Common myeloid progenitor, CD34-positive (primary cell): ENCODE data around the gene UBR2.

Source experiments
- CTCF ChIA-PET: fragments of 350-600 bp; sonication (Branson Sonifier 250); formaldehyde crosslinking; loops from one replicate; lab custom pipeline; 2021; ENCODE audit warnings: antibody characterized with exemption; lab: Charles Lee
- POLR2A ChIA-PET: fragments of 350-600 bp; sonication (Branson Sonifier 250); formaldehyde crosslinking; loops from one replicate; lab custom pipeline; 2021; ENCODE audit warnings: antibody characterized with exemption; lab: Charles Lee
- DNase-seq, 3 donors: peaks; one replicate each; pipeline versions ENCODE4 v3.0.0 to v3.0.0-alpha.2; 2013
- H3K27ac ChIP-seq, 2 experiments: 1 replicate in 1 of 2; 2 replicates in 1 of 2; pipeline ENCODE4 v1.7.0; 2013; ENCODE audit warnings: inconsistent platforms in 2 of 2, low read length in 2 of 2, mild to moderate bottlenecking in 2 of 2, low read depth in 1 of 2, moderate library complexity in 1 of 2; ENCODE audit not compliant: severe bottlenecking in 2 of 2, insufficient read depth in 1 of 2, poor library complexity in 1 of 2
- H3K27me3 ChIP-seq, 5 experiments: replicated peaks in 2 of 5; 1 replicate in 3 of 5; 2 replicates in 2 of 5; pipeline versions ENCODE4 v1.6.1 to v1.7.0; 2013; ENCODE audit warnings: low read length in 4 of 5, mild to moderate bottlenecking in 2 of 5, moderate library complexity in 2 of 5, inconsistent platforms in 1 of 5; ENCODE audit not compliant: insufficient read depth in 5 of 5, control insufficient read depth in 4 of 5
- H3K36me3 ChIP-seq, 4 experiments: 1 replicate in 2 of 4; 2 replicates in 2 of 4; pipeline versions ENCODE4 v1.6.1 to v1.7.0; 2013; ENCODE audit warnings: low read length in 3 of 4, control low read depth in 1 of 4, mild to moderate bottlenecking in 1 of 4; ENCODE audit not compliant: control insufficient read depth in 4 of 4, insufficient read depth in 4 of 4
- H3K4me1 ChIP-seq, 4 experiments: 1 replicate in 3 of 4; 2 replicates in 1 of 4; pipeline versions ENCODE4 v1.6.1 to v1.7.1; 2013; ENCODE audit warnings: low read length in 3 of 4, mild to moderate bottlenecking in 3 of 4, control low read depth in 1 of 4, inconsistent platforms in 1 of 4, moderate library complexity in 1 of 4; ENCODE audit not compliant: control insufficient read depth in 4 of 4, insufficient read depth in 4 of 4; ENCODE audit errors: control extremely low read depth in 1 of 4
- H3K4me3 ChIP-seq, 7 experiments: 1 replicate in 4 of 7; 2 replicates in 3 of 7; pipeline versions ENCODE4 v1.5.1 to v1.7.0; 2013; ENCODE audit warnings: mild to moderate bottlenecking in 7 of 7, low read length in 6 of 7, moderate library complexity in 6 of 7, inconsistent platforms in 2 of 7, low read depth in 2 of 7, control low read depth in 1 of 7; ENCODE audit not compliant: insufficient read depth in 4 of 7, control insufficient read depth in 1 of 7; ENCODE audit errors: extremely low read depth in 1 of 7
- H3K9me3 ChIP-seq, 5 experiments: 1 replicate in 4 of 5; 2 replicates in 1 of 5; pipeline versions ENCODE4 v1.6.1 to v1.7.1; 2013; ENCODE audit warnings: low read length in 4 of 5, mild to moderate bottlenecking in 2 of 5, inconsistent platforms in 1 of 5, low read depth in 1 of 5, moderate library complexity in 1 of 5; ENCODE audit not compliant: control insufficient read depth in 4 of 5, insufficient read depth in 2 of 5; ENCODE audit errors: control extremely low read depth in 1 of 5
- WGBS: methylation state at CpG from one replicate; pipeline ENCODE4 v1.1.5; 2013; ENCODE audit not compliant: insufficient coverage; 5-methylcytosine and 5-hydroxymethylcytosine counted together

Gene UBR2

DNA sequence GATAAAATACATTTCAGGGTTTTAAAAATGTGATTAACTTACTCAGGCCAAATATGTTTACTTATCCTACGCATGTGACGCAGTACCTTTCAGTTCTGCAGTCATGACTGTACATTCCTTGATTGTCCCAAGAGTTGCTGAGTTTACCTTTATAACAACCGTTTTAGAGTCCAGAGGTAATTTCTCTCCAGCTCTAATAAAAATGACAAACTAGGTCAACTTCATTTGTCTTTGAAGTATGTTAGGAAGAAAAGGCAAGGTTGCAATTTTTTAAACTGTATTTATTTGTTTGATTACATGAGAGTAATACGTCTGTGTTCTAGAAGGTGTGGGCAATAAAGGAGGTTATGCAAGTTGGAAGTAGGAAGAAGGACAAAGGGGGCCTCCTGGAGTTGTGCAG, 38.6 kb upstream of the UBR2 start:
- H3K27ac ChIP-seq, result no peak overlapping the region
- DNase-seq, result no peak
- no peaks in the 10 kb centered on the region for H3K27me3 ChIP-seq
- ChIA-PET CTCF (no interaction called here), POLR2A (no interaction called here)
- no peak overlapping the region for H3K4me3 ChIP-seq
- 96% methylated on average over 3 of the region's 4 CpGs for WGBS
- no peaks in the 10 kb centered on the region for H3K9me3 ChIP-seq
- H3K36me3 ChIP-seq, result no peaks in the 10 kb centered on the region
- peaks cover 7 to 13% (median 11%) of the 10 kb centered on the region in 4 experiments for H3K4me1 ChIP-seq

- H3K27me3 ChIP-seq, result no peaks in the 10 kb centered on the region
- no CpG with 5 or more reads among the region's 3 CpGs for WGBS
- POLR2A ChIA-PET, result interaction anchor here (0.6 kb wide), 1 partner anchor 220 kb away, joined by 3 read pairs; no protein-coding TSS in a partner anchor
- H3K9me3 ChIP-seq, result no peaks in the 10 kb centered on the region
- no peaks in the 10 kb centered on the region for H3K36me3 ChIP-seq
- H3K4me3 ChIP-seq, result no peak overlapping the region
- DNase-seq, result no peak
- CTCF ChIA-PET, result no interaction called here
- H3K4me1 ChIP-seq, result no peaks in the 10 kb centered on the region
- no peak overlapping the region for H3K27ac ChIP-seq
Measured at GRCh38 chr6:42526616-42527015, 37.2 kb upstream of the UBR2 start.

DNA sequence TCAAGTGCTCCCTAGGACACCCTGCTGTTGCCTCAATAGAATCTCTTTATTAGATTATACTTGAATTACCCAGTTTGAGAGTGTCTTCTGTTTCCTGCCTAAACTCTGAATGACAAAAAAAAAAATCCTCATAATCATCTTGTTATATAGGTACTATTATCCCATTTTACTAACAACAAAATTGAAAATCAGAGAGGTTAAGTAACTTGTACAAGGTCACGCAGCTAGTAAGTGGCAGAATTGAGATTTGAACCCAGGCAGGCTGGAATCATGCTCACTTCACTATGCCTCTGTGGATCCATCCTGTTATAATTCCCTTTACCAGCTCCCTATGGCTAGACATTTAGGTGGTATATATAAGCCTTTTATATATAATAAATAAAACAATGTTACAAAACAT, 36.6 kb upstream of the UBR2 start:
- no peaks in the 10 kb centered on the region for H3K27me3 ChIP-seq
- no CpG with 5 or more reads among the region's 1 CpG for WGBS
- CTCF ChIA-PET, result no interaction called here
- POLR2A ChIA-PET, result interaction anchor here (0.6 kb wide), 1 partner anchor 86 kb away, joined by 4 read pairs; no protein-coding TSS in a partner anchor
- no peaks in the 10 kb centered on the region for H3K4me1 ChIP-seq
- no peaks in the 10 kb centered on the region for H3K36me3 ChIP-seq
- H3K27ac ChIP-seq, result no peak overlapping the region
- no peaks in the 10 kb centered on the region for H3K9me3 ChIP-seq
- no peak overlapping the region for H3K4me3 ChIP-seq
- DNase-seq, result no peak

DNA sequence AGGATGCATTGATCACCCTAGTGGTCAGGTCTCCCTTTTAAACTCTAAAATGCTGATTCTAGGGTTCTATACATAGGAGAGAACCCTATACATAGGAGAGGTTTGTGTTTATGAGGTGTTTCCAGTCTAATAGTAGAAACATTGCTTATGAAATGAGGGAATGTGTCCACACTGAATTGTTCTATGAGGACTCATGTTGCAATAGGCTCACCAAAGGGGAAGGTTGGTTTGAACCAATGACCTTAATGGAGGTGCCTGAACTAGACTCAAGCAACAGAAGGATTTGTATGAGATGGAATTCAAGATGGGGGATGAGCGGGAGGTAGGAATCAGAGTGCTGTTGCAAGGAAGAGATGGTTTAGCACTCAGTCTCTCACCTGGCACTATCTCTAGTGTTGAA, 33.5 kb upstream of the UBR2 start:
- Histone ChIP-seq H3K4me1 (no peaks in the 10 kb centered on the region), H3K4me3 (no peak overlapping the region), H3K27ac (no peak overlapping the region), H3K9me3 (no peaks in the 10 kb centered on the region), H3K27me3 (no peaks in the 10 kb centered on the region), H3K36me3 (no peaks in the 10 kb centered on the region)
- ChIA-PET POLR2A (interaction anchor here (0.7 kb wide), 1 partner anchor 1508 kb away, joined by 3 read pairs; no protein-coding TSS in a partner anchor), CTCF (interaction anchor here (0.7 to 3.4 kb wide), 2 partner anchors 21 to 221 kb away, joined by 3 to 18 read pairs; no protein-coding TSS in a partner anchor)
- no peak for DNase-seq
- 89% methylated on average over 1 of the region's 1 CpG for WGBS

DNA sequence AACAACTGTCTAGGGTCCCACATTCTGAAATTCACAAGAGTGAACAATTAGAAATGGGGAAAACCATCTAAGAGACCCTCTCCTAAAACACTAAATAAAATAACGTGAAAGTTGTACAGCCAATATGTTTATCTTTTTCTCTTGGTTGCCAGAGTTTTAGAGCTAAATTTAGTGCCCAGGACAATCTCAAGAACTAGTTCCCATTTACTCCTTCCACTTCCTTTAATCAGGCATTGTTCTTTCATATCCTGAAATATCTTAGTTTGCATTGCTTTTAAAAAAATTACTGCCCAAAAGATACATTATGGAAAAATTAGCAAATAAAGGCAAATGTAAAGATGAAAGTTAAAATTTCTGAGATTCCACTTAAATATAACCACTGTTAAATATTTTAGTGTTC, 33.1 kb upstream of the UBR2 start:
- WGBS, result 63% methylated on average over 1 of the region's 1 CpG
- Histone ChIP-seq H3K36me3 (no peaks in the 10 kb centered on the region), H3K9me3 (no peaks in the 10 kb centered on the region), H3K27ac (no peak overlapping the region), H3K4me1 (no peaks in the 10 kb centered on the region), H3K27me3 (no peaks in the 10 kb centered on the region), H3K4me3 (no peak overlapping the region)
- POLR2A ChIA-PET, result interaction anchor here (0.7 kb wide), 1 partner anchor 1508 kb away, joined by 3 read pairs; no protein-coding TSS in a partner anchor
- CTCF ChIA-PET, result interaction anchor here (0.7 to 3.4 kb wide), 6 partner anchors 12 to 225 kb away, joined by 3 to 18 read pairs (median 10); no protein-coding TSS in a partner anchor
- no peak for DNase-seq

DNA sequence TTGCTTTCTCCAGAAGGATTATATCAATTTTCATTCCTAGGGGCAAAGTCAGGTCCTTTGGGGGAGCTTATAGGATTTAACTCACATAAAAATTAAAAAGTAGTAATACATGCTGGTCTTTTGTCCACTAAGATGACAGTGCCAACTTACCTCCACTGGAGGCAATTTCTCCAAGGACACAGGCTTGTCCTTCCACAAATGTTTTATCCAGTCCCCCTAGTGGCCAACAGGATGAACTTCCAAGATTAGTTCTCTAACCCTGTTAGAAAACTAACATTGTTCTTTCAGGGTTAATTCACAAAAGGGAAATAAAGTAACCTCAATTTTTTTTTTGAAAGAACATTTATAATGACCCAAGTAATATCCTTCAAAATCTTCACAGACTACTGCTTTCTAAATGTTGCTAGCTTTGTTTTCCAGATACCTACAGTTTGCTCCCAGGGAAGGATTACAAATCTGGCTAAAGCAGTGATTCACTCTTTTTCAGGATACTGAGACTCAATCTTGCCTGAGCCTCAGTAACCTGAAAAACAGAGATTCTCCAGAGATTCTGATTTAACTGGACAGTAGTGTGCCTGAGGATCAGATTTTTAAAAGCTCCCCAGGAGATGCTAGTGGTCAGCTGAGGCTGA, 31.7 kb upstream of the UBR2 start:
- DNase-seq, result peak; percentile 70 to 90 (median 90)

GRCh38 chr6:42533794-42534193, 30.0 kb upstream of the UBR2 start:
- CTCF ChIA-PET, result interaction anchor here (1.0 to 3.4 kb wide), 4 partner anchors 102 to 257 kb away, joined by 3 to 18 read pairs (median 4); no protein-coding TSS in a partner anchor
- Histone ChIP-seq H3K27me3 (no peaks in the 10 kb centered on the region), H3K36me3 (no peaks in the 10 kb centered on the region), H3K4me3 (no peak overlapping the region), H3K4me1 (no peaks in the 10 kb centered on the region), H3K9me3 (no peaks in the 10 kb centered on the region), H3K27ac (no peak overlapping the region)
- no peak for DNase-seq
- POLR2A ChIA-PET, result interaction anchor here (0.7 kb wide), 1 partner anchor 180 kb away, joined by 4 read pairs; no protein-coding TSS in a partner anchor
- 93% methylated on average over 3 of the region's 5 CpGs for WGBS

More for the DNA sequence above, 31.7 kb upstream of the UBR2 start:
- Histone ChIP-seq H3K4me1 (no peaks in the 10 kb centered on the region), H3K27me3 (no peaks in the 10 kb centered on the region), H3K9me3 (no peaks in the 10 kb centered on the region), H3K36me3 (no peaks in the 10 kb centered on the region), H3K27ac (no peak overlapping the region), H3K4me3 (no peak overlapping the region)
- CTCF ChIA-PET, result interaction anchor here (0.8 to 3.4 kb wide), 13 partner anchors 9 to 226 kb away, joined by 3 to 18 read pairs (median 5); no protein-coding TSS in a partner anchor
- POLR2A ChIA-PET, result interaction anchor here (0.7 kb wide), 1 partner anchor 56 kb away, joined by 3 read pairs; no protein-coding TSS in a partner anchor
